AG09319 (cell line): Measurements from ENCODE around the gene STK35.

Source experiments
- DNase-seq: peaks from one replicate; pipeline ENCODE4 v3.0.0-alpha.2; 2010; ENCODE audit warnings: low read depth; ENCODE audit errors: extremely low read depth
- TF ChIP-seq, protein P1 (sequence below): IDR thresholded peaks from 2 replicates; pipeline ENCODE4 v1.5.1; 2011; ENCODE audit warnings: low read depth, mild to moderate bottlenecking, inconsistent platforms, low read length, moderate library complexity

STK35 gene

DNA sequence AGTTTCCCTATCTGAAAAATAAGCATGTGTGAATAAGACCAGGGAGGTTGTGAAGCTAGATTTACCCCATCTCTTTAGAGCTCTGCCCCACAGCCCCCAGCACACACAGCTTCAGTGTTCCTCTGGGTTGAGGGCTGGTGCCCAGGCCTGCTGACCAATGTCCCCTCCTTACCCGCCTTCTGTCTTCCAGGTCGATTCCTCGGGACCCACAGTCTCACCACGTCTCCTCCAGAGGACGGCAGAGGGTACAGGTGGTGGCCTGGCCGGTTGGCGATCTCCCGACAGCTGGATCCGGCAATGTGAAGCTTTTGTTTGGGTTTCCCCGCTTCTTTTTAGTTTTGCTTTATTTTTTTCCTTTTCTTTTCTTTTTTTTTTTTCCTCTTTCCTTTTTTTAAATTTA lies 42.0 kb downstream of the STK35 start:
- TF ChIP-seq, protein P1, sequence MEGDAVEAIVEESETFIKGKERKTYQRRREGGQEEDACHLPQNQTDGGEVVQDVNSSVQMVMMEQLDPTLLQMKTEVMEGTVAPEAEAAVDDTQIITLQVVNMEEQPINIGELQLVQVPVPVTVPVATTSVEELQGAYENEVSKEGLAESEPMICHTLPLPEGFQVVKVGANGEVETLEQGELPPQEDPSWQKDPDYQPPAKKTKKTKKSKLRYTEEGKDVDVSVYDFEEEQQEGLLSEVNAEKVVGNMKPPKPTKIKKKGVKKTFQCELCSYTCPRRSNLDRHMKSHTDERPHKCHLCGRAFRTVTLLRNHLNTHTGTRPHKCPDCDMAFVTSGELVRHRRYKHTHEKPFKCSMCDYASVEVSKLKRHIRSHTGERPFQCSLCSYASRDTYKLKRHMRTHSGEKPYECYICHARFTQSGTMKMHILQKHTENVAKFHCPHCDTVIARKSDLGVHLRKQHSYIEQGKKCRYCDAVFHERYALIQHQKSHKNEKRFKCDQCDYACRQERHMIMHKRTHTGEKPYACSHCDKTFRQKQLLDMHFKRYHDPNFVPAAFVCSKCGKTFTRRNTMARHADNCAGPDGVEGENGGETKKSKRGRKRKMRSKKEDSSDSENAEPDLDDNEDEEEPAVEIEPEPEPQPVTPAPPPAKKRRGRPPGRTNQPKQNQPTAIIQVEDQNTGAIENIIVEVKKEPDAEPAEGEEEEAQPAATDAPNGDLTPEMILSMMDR: no peak
- no peak for DNase-seq

DNA sequence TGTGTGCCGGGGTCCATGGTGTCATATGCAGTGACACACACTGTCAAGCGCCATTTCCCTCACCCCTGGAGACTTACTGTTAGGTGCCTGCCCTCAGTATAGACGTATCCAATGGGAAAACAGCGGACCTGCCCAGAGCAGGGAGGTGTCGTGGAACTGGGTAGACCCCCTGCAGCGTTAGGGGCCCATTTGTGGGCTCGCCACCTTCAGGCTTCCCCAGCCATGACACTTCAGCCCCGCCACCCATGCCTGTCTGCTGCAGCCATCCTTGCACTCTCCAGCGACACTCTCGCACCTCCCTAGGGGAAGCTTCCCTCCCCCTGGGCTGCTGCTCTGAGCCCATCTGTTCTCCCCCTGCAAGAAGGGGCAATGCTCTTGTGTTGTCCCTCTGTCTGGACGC lies 43.2 kb downstream of the STK35 start:
- TF ChIP-seq, protein P1: no peak
- no peak for DNase-seq

DNA sequence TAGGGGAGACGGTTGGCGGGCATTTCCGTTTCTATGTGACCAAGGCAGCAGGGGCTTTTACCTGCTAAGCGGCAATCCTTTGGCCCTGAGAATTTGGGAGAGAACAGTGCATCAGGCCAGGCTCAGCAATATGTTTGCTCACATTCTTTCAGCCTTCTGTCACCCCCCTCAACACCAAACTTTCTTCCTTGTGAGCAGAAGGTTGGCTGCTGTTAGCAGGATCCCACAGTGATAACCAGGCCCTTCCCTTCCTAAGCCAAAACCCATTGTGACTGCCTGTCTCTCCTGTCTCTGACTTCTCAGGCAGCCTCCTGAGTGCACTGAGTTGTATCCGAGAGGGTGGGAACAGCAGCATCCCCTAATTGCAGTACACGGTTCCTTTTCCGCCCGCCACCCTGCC lies 43.7 kb downstream of the STK35 start:
- DNase-seq: no peak

GRCh38 chr20:2146080-2146867 lies 44.6 kb downstream of the STK35 start:
- DNase-seq: no peak
- TF ChIP-seq, protein P1: no peak

More for the DNA sequence above, 43.7 kb downstream of the STK35 start:
- TF ChIP-seq, protein P1: no peak

- TF ChIP-seq, protein P1: no peak
- no peak for DNase-seq
Observed at GRCh38 chr20:2149507-2149906, 47.9 kb downstream of the STK35 start.

DNA sequence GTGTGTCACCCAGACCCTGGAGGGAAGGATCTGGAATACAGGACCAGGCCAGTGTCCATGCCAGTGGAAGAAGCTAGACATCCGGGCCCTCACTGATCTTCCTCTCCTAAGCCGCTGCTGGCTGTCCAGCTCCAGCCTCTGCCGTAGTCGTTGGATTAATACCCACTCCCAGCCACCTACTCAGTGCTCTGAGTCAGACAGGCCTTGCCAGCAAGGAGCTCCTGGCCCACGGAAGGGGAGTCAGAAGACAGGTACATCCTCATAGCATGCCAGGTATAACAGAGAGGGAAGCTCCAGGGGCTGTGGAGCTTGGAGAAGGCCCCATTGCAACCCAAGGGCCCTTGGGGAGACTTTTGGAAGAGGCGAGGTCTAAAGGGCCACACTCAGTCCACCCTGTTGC lies 49.0 kb downstream of the STK35 start:
- DNase-seq: no peak
- TF ChIP-seq, protein P1: no peak

DNA sequence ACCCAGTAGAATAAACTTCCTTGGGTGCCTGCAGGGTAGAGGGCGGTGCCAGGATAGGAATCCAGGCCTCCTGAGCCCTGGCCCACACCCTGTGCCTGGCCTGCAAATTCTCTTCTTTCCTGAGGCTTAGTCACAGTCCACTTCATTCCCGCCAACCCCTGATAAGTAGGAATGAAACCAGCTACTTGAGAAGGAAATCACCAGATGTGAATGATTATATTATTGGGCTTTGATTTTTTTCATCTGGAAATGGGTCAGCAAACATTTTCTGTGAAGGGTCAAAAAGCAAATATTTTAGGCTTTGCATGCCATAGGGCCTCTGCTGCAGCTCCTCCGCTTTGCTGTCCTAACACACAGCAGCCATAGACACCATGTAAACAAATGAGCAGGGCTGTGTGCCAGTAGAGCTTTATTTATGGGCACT lies 50.2 kb downstream of the STK35 start:
- TF ChIP-seq, protein P1: no peak
- DNase-seq: peak; percentile 63
